SIG-M5 (cell line): ENCODE measurements around the gene LGI2.

Experiments
- DNase-seq: peaks from one replicate; lab custom pipeline; 2025; lab: John Stamatoyannopoulos, UW

LGI2 gene

GRCh38 chr4:24966076-24966475 is 64.7 kb downstream of the LGI2 start:
- DNase-seq = no peak

- no peak for DNase-seq
Observed at GRCh38 chr4:24965627-24966026, 65.1 kb downstream of the LGI2 start.

GRCh38 chr4:24963277-24963676 is 67.5 kb downstream of the LGI2 start:
- no peak for DNase-seq

- no peak for DNase-seq
Observed at GRCh38 chr4:24957886-24958285, 72.9 kb downstream of the LGI2 start.

- no peak for DNase-seq
Observed at GRCh38 chr4:24956763-24957162, 74.0 kb downstream of the LGI2 start.

GRCh38 chr4:24956091-24956490 is 74.7 kb downstream of the LGI2 start:
- DNase-seq = no peak

GRCh38 chr4:24952667-24953066 is 78.1 kb downstream of the LGI2 start:
- no peak for DNase-seq

- no peak for DNase-seq
Observed at GRCh38 chr4:24949970-24950369, 80.8 kb downstream of the LGI2 start.
